AG08395 (cell line): ENCODE results near the gene NCAPD2.
"Not testable (repeated sequence)": the region's sequence is repeated elsewhere in the genome, so short reads cannot be mapped to it uniquely, and the experiment has no call there.

Experiments used
- DNase-seq: peaks from one replicate; pipeline ENCODE4 v3.0.0; 2012; ENCODE audit warnings: mixed read lengths, low spot score

The NCAPD2 gene

DNA sequence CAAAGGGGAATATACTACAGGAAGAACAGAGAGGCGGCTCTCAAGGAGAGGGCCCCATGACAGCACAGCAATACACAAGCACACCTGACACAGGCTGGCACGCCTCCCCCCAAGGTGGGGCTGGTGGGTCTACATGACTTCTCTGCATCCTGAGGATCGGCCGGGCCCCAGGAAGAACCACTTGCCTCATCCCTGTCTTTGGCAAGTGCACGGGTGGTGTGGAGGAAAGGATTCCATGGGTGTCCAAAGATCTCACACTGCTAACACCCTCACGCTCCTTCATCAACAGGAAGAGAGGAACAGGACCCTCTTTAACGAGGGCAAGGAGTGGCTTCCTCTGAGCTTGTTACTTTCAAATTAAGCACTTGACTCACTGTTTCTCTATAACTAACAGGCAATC lies 30.7 kb upstream of the NCAPD2 start:
- no peak for DNase-seq

DNA sequence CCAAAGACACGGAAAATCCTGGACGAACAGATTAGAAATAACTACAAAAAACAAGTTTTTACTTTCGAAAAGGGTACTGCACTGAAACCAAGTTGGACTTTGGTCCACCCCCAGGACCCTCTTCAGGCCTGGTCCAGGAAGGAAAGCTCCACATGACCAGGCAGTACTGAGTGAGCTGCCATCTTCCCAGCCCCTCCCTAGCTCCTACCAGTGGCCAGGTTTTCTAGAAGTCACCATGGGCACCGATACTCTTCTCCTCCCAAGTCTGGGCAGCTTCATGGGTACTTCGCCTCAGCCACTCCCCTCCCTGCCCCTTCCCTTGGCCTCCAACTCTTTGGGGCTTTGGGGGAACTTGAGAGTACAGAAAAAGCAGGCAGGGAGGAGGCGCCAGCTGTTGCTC lies 30.0 kb upstream of the NCAPD2 start:
- DNase-seq, result no peak

- DNase-seq, result no peak
These were observed 29.4 kb upstream of the NCAPD2 start for GRCh38 chr12:6464531-6464930.

- peak; percentile 74 for DNase-seq
These were observed 28.3 kb upstream of the NCAPD2 start for GRCh38 chr12:6465467-6466183.

DNA sequence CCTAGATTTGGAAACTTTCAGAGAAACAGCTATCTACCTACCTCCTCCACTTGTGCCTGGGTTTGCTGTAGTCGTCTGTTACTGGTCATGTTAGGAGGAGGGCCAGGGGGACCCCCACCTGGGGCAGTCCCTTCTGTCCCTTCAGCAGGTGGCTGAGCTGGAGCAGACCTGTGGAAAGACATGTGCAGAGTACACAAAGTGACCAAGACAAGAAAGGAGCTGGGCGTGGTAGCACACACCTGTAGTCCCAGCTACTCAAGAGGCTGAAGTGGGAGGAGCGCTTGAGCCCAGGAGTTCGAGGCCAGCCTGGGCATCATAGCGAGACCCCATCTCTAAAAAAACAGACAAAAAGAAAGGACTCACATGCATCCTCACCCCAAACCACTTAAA lies 27.7 kb upstream of the NCAPD2 start:
- no peak for DNase-seq

DNA sequence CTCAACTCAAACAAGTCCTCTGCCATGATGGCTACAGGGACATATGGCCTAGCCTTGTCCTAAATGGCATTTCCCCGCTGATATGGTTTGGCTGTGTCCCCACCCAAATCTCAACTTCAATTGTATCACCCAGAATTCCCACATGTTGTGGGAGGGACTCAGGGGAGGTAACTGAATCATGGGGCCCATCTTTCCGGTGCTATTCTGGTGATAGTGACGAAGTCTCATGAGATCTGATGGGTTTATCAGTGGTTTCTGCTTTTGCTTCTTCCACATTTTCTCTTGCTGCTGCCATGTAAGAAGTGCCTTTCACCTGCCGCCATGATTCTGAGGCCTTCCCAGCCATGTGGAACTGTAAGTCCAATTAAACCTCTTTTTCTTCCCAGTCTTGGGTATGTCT lies 27.2 kb upstream of the NCAPD2 start:
- not testable (repeated sequence) for DNase-seq

DNA sequence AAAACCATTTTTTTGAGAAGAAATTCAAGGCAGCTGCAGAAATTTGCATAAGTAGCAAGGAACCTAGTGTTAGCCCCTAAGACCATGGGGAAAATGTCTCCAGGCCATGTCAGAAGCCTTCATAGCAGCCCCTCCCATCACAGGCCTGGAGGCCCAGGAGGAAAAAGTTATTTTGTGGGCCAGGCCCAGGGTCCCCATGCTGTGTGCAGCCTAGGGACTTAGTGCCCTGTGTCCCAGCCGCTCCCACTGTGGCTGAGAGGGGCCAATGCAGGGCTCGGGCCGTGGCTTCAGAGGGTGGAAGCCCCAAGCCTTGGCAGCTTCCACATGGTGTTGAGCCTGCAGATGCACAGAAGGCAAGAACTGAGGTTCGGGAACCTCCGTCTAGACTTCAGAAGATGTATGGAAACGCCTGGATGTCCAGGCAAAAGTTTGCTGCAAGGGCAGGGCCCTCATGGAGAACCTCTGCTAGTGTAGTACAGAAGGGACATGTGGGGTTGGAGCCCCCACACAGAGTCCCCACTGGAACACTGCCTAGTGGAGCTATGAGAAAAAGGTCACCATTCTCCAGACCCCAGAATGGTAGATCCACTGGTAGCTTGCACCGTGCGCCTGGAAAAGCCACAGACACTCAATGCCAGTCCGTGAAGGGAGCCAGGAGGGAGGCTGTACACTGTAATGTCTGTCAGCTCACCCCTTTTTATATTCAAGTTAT lies 26.2 kb upstream of the NCAPD2 start:
- not testable (repeated sequence) for DNase-seq

- DNase-seq, result no peak
These were observed 25.7 kb upstream of the NCAPD2 start for GRCh38 chr12:6468283-6468575.

- no peak for DNase-seq
These were observed 24.8 kb upstream of the NCAPD2 start for GRCh38 chr12:6469092-6469491.

- no peak for DNase-seq
These were observed 24.1 kb upstream of the NCAPD2 start for GRCh38 chr12:6469609-6470374.

GRCh38 chr12:6470375-6471163 lies 23.3 kb upstream of the NCAPD2 start, which contains the start of gene VAMP1:
VAMP1 (minus strand) TSS chr12:6470677; CDS start chr12:6470531, 146 bp downstream.
- peak; percentile 98 for DNase-seq

- peak; percentile 69 for DNase-seq
These were observed 21.9 kb upstream of the NCAPD2 start for GRCh38 chr12:6471989-6472360.

DNA sequence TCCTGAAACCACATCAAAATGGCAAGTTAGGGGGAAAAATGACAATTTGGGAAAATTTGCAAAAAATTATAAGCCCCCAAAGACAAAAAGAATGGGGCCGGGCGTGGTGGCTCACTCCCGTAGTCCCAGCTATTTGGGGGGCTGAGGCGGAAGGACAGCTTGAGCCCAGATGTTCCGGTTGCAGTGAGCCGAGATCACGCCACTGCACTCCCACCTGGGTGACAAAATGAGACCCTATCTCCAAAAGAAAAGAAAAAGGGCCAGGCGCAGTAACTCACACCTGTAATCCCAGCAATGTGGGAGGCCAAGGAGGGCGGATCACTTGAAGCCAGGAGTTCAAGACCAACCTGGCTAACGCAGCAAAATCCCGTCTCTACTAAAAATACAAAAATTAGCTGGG lies 21.4 kb upstream of the NCAPD2 start:
- DNase-seq, result no peak

GRCh38 chr12:6475233-6475975 lies 18.5 kb upstream of the NCAPD2 start:
- DNase-seq, result not testable (repeated sequence)

DNA sequence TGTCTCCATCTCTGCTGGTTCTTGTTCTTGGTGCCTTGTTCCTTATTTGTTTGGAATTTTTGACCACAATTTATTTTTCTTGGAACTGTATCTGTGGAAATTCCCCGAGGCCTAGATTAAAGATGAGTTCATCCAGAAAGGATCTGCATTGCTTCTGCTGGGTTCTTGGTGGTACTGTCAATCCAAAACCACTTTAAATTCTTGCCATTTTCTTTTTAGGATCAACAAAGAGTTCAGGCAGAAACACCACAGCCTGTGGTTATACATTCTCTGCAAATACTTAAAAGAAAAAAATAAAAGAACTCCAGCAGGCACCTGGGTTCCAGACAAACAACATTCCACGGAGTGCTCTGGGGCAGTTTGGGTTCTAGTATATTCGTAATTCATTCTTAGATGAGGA lies 17.4 kb upstream of the NCAPD2 start:
- DNase-seq, result peak; percentile 75

- DNase-seq, result not testable (repeated sequence)
These were observed 16.1 kb upstream of the NCAPD2 start for GRCh38 chr12:6477601-6478377.

- peak; percentile 88 for DNase-seq
These were observed 15.5 kb upstream of the NCAPD2 start for GRCh38 chr12:6478416-6478815.

GRCh38 chr12:6488240-6488639 lies 5.7 kb upstream of the NCAPD2 start:
- no peak for DNase-seq

GRCh38 chr12:6489449-6489848 lies 4.5 kb upstream of the NCAPD2 start:
- no peak for DNase-seq

- not testable (repeated sequence) for DNase-seq
These were observed 3.2 kb upstream of the NCAPD2 start for GRCh38 chr12:6490673-6491072.
